IMR-90 (cell line): ENCODE data around the gene CHRM1. TPM values are rescaled to one million over a fixed set of nuclear protein-coding genes. Genes with fewer than 3 reads are reported as not detected.

Source experiments
- ATAC-seq: fragments of 200-7000 bp; cut with Tn5 transposase; 2 replicates; pipeline ENCODE4 v1.9.1; 2020; ENCODE audit warnings: low read depth, mild to moderate bottlenecking, moderate library complexity
- BruUV-seq: library from RNA; stranded (reverse); fragments of 400-500 nt; replicated peaks from 2 replicates; lab custom pipeline; 2021; lab: Mats Ljungman, UMichigan
- CTCF ChIA-PET: fragments of 300-600 bp; formaldehyde crosslinking; extraction: SDS; loops from one replicate; lab custom pipeline; 2021; ENCODE audit warnings: antibody characterized with exemption; lab: Yijun Ruan, JAX
- POLR2A ChIA-PET: fragments of 300-600 bp; sonication (Branson Sonifier 250); formaldehyde crosslinking; loops from one replicate; lab custom pipeline; 2022; ENCODE audit warnings: antibody characterized with exemption; ENCODE audit not compliant: unreplicated experiment; lab: Charles Lee
- DNase-seq: peaks from one replicate; pipeline ENCODE4 v3.0.0; 2013
- H2AFZ ChIP-seq: replicated peaks from 2 replicates; pipeline ENCODE3; 2013; ENCODE audit warnings: low read length, mild to moderate bottlenecking; ENCODE audit not compliant: poor library complexity
- H2AK5ac ChIP-seq: 2 replicates; pipeline ENCODE4 v1.6.1; 2013; ENCODE audit warnings: low read depth, low read length, inconsistent platforms
- H2AK9ac ChIP-seq: replicated peaks from 2 replicates; pipeline ENCODE3; 2013; ENCODE audit warnings: mild to moderate bottlenecking, low read depth, low read length, moderate library complexity; ENCODE audit not compliant: poor library complexity
- H2BK120ac ChIP-seq: 2 replicates; pipeline ENCODE4 v1.6.1; 2013; ENCODE audit warnings: low read depth, low read length, inconsistent platforms
- H2BK15ac ChIP-seq: 3 replicates; pipeline ENCODE4 v1.6.1; 2013; ENCODE audit warnings: low read depth, low read length, inconsistent platforms
- H2BK20ac ChIP-seq: 2 replicates; pipeline ENCODE4 v1.6.1; 2013; ENCODE audit warnings: low read depth, mild to moderate bottlenecking, inconsistent platforms, low read length, moderate library complexity
- H2BK5ac ChIP-seq: 2 replicates; pipeline ENCODE4 v1.6.1; 2013; ENCODE audit warnings: mild to moderate bottlenecking, low read depth, low read length, inconsistent platforms; ENCODE audit not compliant: poor library complexity, severe bottlenecking
- H3K14ac ChIP-seq: replicated peaks from 2 replicates; pipeline ENCODE4 v1.6.1; 2013; ENCODE audit warnings: low read depth, low read length, inconsistent platforms
- H3K18ac ChIP-seq: 2 replicates; pipeline ENCODE4 v1.6.1; 2013; ENCODE audit warnings: low read depth, low read length, control low read depth
- H3K23ac ChIP-seq: 2 replicates; pipeline ENCODE4 v1.6.1; 2013; ENCODE audit warnings: low read depth, low read length, inconsistent platforms
- H3K27ac ChIP-seq: 2 replicates; pipeline ENCODE4 v1.5.1; 2013; ENCODE audit warnings: mild to moderate bottlenecking, control low read depth, low read length; ENCODE audit not compliant: insufficient read depth
- H3K27me3 ChIP-seq: 2 replicates; pipeline ENCODE4 v1.6.1; 2013; ENCODE audit warnings: low read length; ENCODE audit not compliant: control insufficient read depth, insufficient read depth
- H3K36me3 ChIP-seq: 2 replicates; pipeline ENCODE4 v1.6.1; 2013; ENCODE audit warnings: low read length, mixed read lengths; ENCODE audit not compliant: control insufficient read depth, insufficient read depth
- H3K4ac ChIP-seq: 2 replicates; pipeline ENCODE4 v1.6.1; 2013; ENCODE audit warnings: low read depth, low read length, inconsistent platforms
- H3K4me1 ChIP-seq: 2 replicates; pipeline ENCODE4 v1.6.1; 2013; ENCODE audit warnings: low read length, mixed read lengths; ENCODE audit not compliant: control insufficient read depth, insufficient read depth
- H3K4me2 ChIP-seq: 2 replicates; pipeline ENCODE4 v1.6.1; 2013; ENCODE audit warnings: low read depth, mild to moderate bottlenecking, control low read depth, low read length, moderate library complexity
- H3K4me3 ChIP-seq: 2 replicates; pipeline ENCODE4 v1.5.1; 2013; ENCODE audit warnings: low read depth, mild to moderate bottlenecking, control low read depth, low read length, moderate library complexity; ENCODE audit not compliant: insufficient read depth
- H3K56ac ChIP-seq: 2 replicates; pipeline ENCODE4 v1.6.1; 2013; ENCODE audit warnings: low read length, inconsistent platforms; ENCODE audit not compliant: insufficient read depth; ENCODE audit errors: extremely low read depth
- H3K79me1 ChIP-seq, 2 experiments: 2 replicates each; pipeline ENCODE4 v1.6.1; 2013; ENCODE audit warnings: low read length in 2 of 2, inconsistent platforms in 1 of 2, low read depth in 1 of 2
- H3K9ac ChIP-seq: 2 replicates; pipeline ENCODE4 v1.6.1; 2013; ENCODE audit warnings: low read depth, low read length, control low read depth
- H3K9me1 ChIP-seq: 2 replicates; pipeline ENCODE4 v1.6.1; 2013; ENCODE audit warnings: low read length, inconsistent platforms; ENCODE audit not compliant: insufficient read depth
- H3K9me3 ChIP-seq: 2 replicates; pipeline ENCODE4 v1.6.1; 2013; ENCODE audit warnings: low read length; ENCODE audit not compliant: control insufficient read depth, insufficient read depth
- H4K20me1 ChIP-seq: 2 replicates; pipeline ENCODE4 v1.6.1; 2013; ENCODE audit warnings: low read length, inconsistent platforms; ENCODE audit not compliant: insufficient read depth
- H4K5ac ChIP-seq: 2 replicates; pipeline ENCODE4 v1.6.1; 2013; ENCODE audit warnings: mild to moderate bottlenecking, low read depth, low read length, control low read depth
- H4K8ac ChIP-seq, 2 experiments: 2 replicates each; pipeline ENCODE4 v1.6.1; 2013; ENCODE audit warnings: low read depth in 2 of 2, low read length in 2 of 2, control low read depth in 1 of 2, inconsistent platforms in 1 of 2
- H4K91ac ChIP-seq: 2 replicates; pipeline ENCODE4 v1.6.1; 2013; ENCODE audit warnings: low read depth, low read length, inconsistent platforms; ENCODE audit not compliant: insufficient read depth
- BHLHE40 ChIP-seq: fragments of 150-350 bp; IDR thresholded peaks from 2 replicates; pipeline ENCODE4 v1.6.1; 2016; ENCODE audit warnings: mild to moderate bottlenecking, low read depth, low read length
- MXI1 ChIP-seq: IDR thresholded peaks from 2 replicates; pipeline ENCODE4 v1.6.1; 2012; ENCODE audit warnings: low read depth, mild to moderate bottlenecking, low read length, moderate library complexity, borderline replicate concordance
- RCOR1 ChIP-seq: IDR thresholded peaks from 2 replicates; pipeline ENCODE4 v1.6.1; 2012; ENCODE audit warnings: mild to moderate bottlenecking, low read length, improper control_type of control experiment; ENCODE audit not compliant: insufficient replicate concordance
- RFX5 ChIP-seq: IDR thresholded peaks from 2 replicates; pipeline ENCODE4 v1.8.0; 2012; ENCODE audit warnings: low read depth, mild to moderate bottlenecking, low read length, moderate library complexity
- SMC3 ChIP-seq: fragments of 150-350 bp; IDR thresholded peaks from 2 replicates; pipeline ENCODE4 v1.6.1; 2016; ENCODE audit warnings: low read depth, mild to moderate bottlenecking, antibody characterized with exemption, low read length, moderate library complexity
- WGBS, 2 experiments: methylation state at CpG; one replicate each; pipeline versions ENCODE4 v1.1.5 to v1.1.7; 2013; ENCODE audit warnings: missing lambda C conversion rate in 2 of 2; ENCODE audit not compliant: insufficient read length in 1 of 2; ENCODE audit errors: extremely low coverage in 2 of 2; 5-methylcytosine and 5-hydroxymethylcytosine counted together
- dilution Hi-C: fragments of 300-500 bp; cut with HindIII; formaldehyde crosslinking; loops from one replicate; pipeline ENCODE4 v1.14.3; 2018; ENCODE audit warnings: low sequenced_read_pairs; ENCODE audit not compliant: unreplicated experiment
- in situ Hi-C: fragments of 300-500 bp; cut with MboI; formaldehyde crosslinking; loops from 3 replicates; pipeline ENCODE4 v1.14.3; 2019; ENCODE audit warnings: low sequenced_read_pairs, inconsistent platforms, mixed read lengths
- intact Hi-C: fragments of 100-400 bp; cut with micrococcal nuclease; formaldehyde crosslinking; loops from 2 replicates; pipeline ENCODE4 v1.10.0; 2022
- polyA plus RNA-seq, 3 experiments: library from polyadenylated mRNA; depleted of rRNA; stranded (reverse); fragments of >200 nt; gene quantifications; 2 replicates each; pipeline ENCODE4 v1.2.3, GENCODE V29; 2012; ENCODE audit warnings: low replicate concordance in 1 of 3
- total RNA-seq: library from RNA; depleted of rRNA; stranded (reverse); fragments of >200 nt; gene quantifications from 2 replicates; pipeline ENCODE4 v1.2.3, GENCODE V29; 2012
- TF ChIP-seq, protein P1 (sequence below): conservative IDR thresholded peaks from 2 replicates; pipeline ENCODE4 v1.5.1; 2012; ENCODE audit warnings: mild to moderate bottlenecking, low read depth, low read length, improper control_type of control experiment

The CHRM1 gene
- total and polyA plus RNA-seq, 2 of the 4 experiments (the other 2 are of a cell fraction), result not detected

- H2BK5ac ChIP-seq, result no peak overlapping the region
- H3K56ac ChIP-seq, result no peak overlapping the region
- POLR2A ChIA-PET, result no interaction called here
- H2BK120ac ChIP-seq, result no peak overlapping the region
- no peak overlapping the region for H4K5ac ChIP-seq
- in situ Hi-C loops (loop anchor here (25.0 kb wide), 1 partner anchor 786 kb away; the partner anchor contains the start of gene ATL3), intact Hi-C loops (no loop called here), dilution Hi-C loops (no loop called here)
- H4K8ac ChIP-seq, result no peak overlapping the region
- no peak overlapping the region for H3K4ac ChIP-seq
- H3K27ac ChIP-seq, result no peak overlapping the region
- TF ChIP-seq, protein P1, sequence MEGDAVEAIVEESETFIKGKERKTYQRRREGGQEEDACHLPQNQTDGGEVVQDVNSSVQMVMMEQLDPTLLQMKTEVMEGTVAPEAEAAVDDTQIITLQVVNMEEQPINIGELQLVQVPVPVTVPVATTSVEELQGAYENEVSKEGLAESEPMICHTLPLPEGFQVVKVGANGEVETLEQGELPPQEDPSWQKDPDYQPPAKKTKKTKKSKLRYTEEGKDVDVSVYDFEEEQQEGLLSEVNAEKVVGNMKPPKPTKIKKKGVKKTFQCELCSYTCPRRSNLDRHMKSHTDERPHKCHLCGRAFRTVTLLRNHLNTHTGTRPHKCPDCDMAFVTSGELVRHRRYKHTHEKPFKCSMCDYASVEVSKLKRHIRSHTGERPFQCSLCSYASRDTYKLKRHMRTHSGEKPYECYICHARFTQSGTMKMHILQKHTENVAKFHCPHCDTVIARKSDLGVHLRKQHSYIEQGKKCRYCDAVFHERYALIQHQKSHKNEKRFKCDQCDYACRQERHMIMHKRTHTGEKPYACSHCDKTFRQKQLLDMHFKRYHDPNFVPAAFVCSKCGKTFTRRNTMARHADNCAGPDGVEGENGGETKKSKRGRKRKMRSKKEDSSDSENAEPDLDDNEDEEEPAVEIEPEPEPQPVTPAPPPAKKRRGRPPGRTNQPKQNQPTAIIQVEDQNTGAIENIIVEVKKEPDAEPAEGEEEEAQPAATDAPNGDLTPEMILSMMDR, result no peak
- no peak for TF ChIP-seq SMC3
- TF ChIP-seq RCOR1, result no peak
- TF ChIP-seq BHLHE40, result no peak
- no peak for TF ChIP-seq MXI1
- no peak for TF ChIP-seq RFX5
- peaks cover 13% of the 10 kb centered on the region for H3K4me1 ChIP-seq
- H3K36me3 ChIP-seq, result no peaks in the 10 kb centered on the region
- H3K14ac ChIP-seq, result no peak overlapping the region
- H3K4me2 ChIP-seq, result no peak overlapping the region
- no peak overlapping the region for H3K9ac ChIP-seq
- H3K9me3 ChIP-seq, result no peaks in the 10 kb centered on the region
- DNase-seq, result no peak
- peaks cover 2% of the 10 kb centered on the region; the same call in 1 of the 2 replicates for H4K20me1 ChIP-seq
- no peak overlapping the region for H3K23ac ChIP-seq
- H2AK9ac ChIP-seq, result no peak overlapping the region
- CTCF ChIA-PET, result interaction anchor here (1.2 kb wide), 1 partner anchor 13 kb away, joined by 3 read pairs; no protein-coding TSS in a partner anchor
- 60% methylated on average over 2 of the region's 7 CpGs; no CpG with 5 or more reads in 1 of the 2 experiments for WGBS, 2 experiments
- no peaks in the 10 kb centered on the region; the same call in 1 of the 2 replicates for H3K9me1 ChIP-seq
- no peak overlapping the region for H3K18ac ChIP-seq
- H3K4me3 ChIP-seq, result no peak overlapping the region
- no peak overlapping the region for H2AK5ac ChIP-seq
- no peaks in the 10 kb centered on the region for H3K27me3 ChIP-seq
- BruUV-seq, result no TSS peak
- H2BK20ac ChIP-seq, result no peak overlapping the region
- no peak overlapping the region for H2AFZ ChIP-seq
- H4K91ac ChIP-seq, result no peak overlapping the region
- H2BK15ac ChIP-seq, result no peak overlapping the region
- ATAC-seq, result no peak
- peaks cover 4 to 20% of the 10 kb centered on the region in 2 experiments; a peak in 3 of 4 replicates for H3K79me1 ChIP-seq
These were observed 45.3 kb downstream of the CHRM1 start for GRCh38 chr11:62875698-62876478.
